Measurements from ENCODE around the gene RAB33B.

Gene RAB33B

GRCh38 chr4:139506774-139507173 lies 52.9 kb downstream of the RAB33B start:
- no peak for DNase-seq (ENCODE audit: low read depth, low spot score)

- DNase-seq (ENCODE audit: low read depth, low spot score), result no peak
Measured at GRCh38 chr4:139508581-139509237, 54.8 kb downstream of the RAB33B start.

- no peak for DNase-seq (ENCODE audit: low read depth, low spot score)
Measured at GRCh38 chr4:139509727-139510410, 55.9 kb downstream of the RAB33B start.

- no peak for DNase-seq (ENCODE audit: low read depth, low spot score)
Measured at GRCh38 chr4:139511320-139511719, 57.4 kb downstream of the RAB33B start.

GRCh38 chr4:139514382-139515059 lies 60.6 kb downstream of the RAB33B start:
- no peak for DNase-seq (ENCODE audit: low read depth, low spot score)

GRCh38 chr4:139515531-139515958 lies 61.6 kb downstream of the RAB33B start:
- DNase-seq (ENCODE audit: low read depth, low spot score), result no peak

GRCh38 chr4:139521754-139522401 lies 68.0 kb downstream of the RAB33B start:
- no peak for DNase-seq (ENCODE audit: low read depth, low spot score)

- DNase-seq (ENCODE audit: low read depth, low spot score), result peak; percentile 17
Measured at GRCh38 chr4:139522457-139522856, 68.5 kb downstream of the RAB33B start.

- DNase-seq (ENCODE audit: low read depth, low spot score), result no peak
Measured at GRCh38 chr4:139523076-139523475, 69.2 kb downstream of the RAB33B start.

GRCh38 chr4:139524062-139524631 lies 70.2 kb downstream of the RAB33B start:
- DNase-seq (ENCODE audit: low read depth, low spot score), result no peak

GRCh38 chr4:139525414-139525813 lies 71.5 kb downstream of the RAB33B start:
- DNase-seq (ENCODE audit: low read depth, low spot score), result no peak

Data from iPS DF 19.7 (cell line).